Gastroesophageal sphincter (tissue), 3 donors: ENCODE results near the gene KLC1.

Experiments used
- EP300 ChIP-seq: sonication (generic); formaldehyde crosslinking; IDR thresholded peaks from one replicate; pipeline ENCODE4 v1.6.1; 2017; ENCODE audit warnings: antibody characterized with exemption, mild to moderate bottlenecking
- POLR2A ChIP-seq, 2 donors: fragments of 450-650 bp; IDR thresholded peaks; one replicate each; pipeline ENCODE4 v1.6.1; 2017; ENCODE audit warnings: antibody characterized with exemption in 2 of 2, mild to moderate bottlenecking in 2 of 2, moderate library complexity in 1 of 2
- POLR2AphosphoS5 ChIP-seq: sonication (generic); formaldehyde crosslinking; IDR thresholded peaks from one replicate; pipeline ENCODE4 v1.6.1; 2017; ENCODE audit warnings: antibody characterized with exemption
- TF ChIP-seq, protein P1 (sequence below), 4 experiments: fragments of 200-600 bp in 2 of 4; fragments of 450-650 bp in 2 of 4; sonication (generic) in 1 of 4; IDR thresholded peaks; one replicate each; pipeline ENCODE4 v1.5.1; 2017 to 2019; ENCODE audit warnings: antibody characterized with exemption in 4 of 4, mild to moderate bottlenecking in 2 of 4, moderate library complexity in 2 of 4

DNA sequence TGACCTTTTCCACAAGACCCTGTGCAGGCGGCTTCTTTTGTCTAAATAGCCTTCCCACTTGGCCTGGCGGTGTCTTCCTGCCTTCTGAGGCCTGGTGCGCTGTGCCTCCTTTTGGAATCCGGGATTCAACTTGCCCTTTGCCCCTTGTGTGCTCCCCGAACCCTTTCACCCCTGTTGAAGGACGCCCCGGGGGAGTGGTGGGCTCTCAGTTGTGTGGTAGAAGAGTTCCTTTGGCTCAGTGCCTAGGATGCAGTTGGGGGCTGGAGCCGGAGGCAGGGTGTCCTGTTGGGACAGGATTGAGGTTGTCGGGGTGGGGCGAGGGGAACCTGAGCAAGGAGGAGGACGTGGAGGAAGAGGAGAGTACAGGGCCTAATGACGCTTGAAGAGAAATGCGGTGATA is 34.5 kb downstream of the KLC1 start:
- TF ChIP-seq, protein P1, sequence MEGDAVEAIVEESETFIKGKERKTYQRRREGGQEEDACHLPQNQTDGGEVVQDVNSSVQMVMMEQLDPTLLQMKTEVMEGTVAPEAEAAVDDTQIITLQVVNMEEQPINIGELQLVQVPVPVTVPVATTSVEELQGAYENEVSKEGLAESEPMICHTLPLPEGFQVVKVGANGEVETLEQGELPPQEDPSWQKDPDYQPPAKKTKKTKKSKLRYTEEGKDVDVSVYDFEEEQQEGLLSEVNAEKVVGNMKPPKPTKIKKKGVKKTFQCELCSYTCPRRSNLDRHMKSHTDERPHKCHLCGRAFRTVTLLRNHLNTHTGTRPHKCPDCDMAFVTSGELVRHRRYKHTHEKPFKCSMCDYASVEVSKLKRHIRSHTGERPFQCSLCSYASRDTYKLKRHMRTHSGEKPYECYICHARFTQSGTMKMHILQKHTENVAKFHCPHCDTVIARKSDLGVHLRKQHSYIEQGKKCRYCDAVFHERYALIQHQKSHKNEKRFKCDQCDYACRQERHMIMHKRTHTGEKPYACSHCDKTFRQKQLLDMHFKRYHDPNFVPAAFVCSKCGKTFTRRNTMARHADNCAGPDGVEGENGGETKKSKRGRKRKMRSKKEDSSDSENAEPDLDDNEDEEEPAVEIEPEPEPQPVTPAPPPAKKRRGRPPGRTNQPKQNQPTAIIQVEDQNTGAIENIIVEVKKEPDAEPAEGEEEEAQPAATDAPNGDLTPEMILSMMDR (IDR thresholded peaks at IDR 0.05), result no peak
- no peak for TF ChIP-seq EP300
- no peak for TF ChIP-seq POLR2A (IDR thresholded peaks at IDR 0.05)
- TF ChIP-seq POLR2AphosphoS5, result no peak
